MM.1S (cell line): ENCODE results near the gene EFCAB6.

Experiments used
- EZH2 ChIP-seq: fragments of 300-600 bp; sonication (generic); optimal IDR thresholded peaks from 2 replicates; pipeline ENCODE3; 2017; ENCODE audit warnings: low read depth, mild to moderate bottlenecking, antibody characterized with exemption, low read length, mixed read lengths
- EZH2phosphoT487 ChIP-seq: fragments of 300-600 bp; sonication (generic); IDR thresholded peaks from 2 replicates; pipeline ENCODE4 v1.6.1; 2018; ENCODE audit warnings: antibody characterized with exemption, low read length
- TF ChIP-seq, protein P1 (sequence below): fragments of 300-600 bp; sonication (generic); IDR thresholded peaks from 2 replicates; pipeline ENCODE4 v1.5.1; 2016; ENCODE audit warnings: antibody characterized with exemption, low read length, mixed read lengths

DNA sequence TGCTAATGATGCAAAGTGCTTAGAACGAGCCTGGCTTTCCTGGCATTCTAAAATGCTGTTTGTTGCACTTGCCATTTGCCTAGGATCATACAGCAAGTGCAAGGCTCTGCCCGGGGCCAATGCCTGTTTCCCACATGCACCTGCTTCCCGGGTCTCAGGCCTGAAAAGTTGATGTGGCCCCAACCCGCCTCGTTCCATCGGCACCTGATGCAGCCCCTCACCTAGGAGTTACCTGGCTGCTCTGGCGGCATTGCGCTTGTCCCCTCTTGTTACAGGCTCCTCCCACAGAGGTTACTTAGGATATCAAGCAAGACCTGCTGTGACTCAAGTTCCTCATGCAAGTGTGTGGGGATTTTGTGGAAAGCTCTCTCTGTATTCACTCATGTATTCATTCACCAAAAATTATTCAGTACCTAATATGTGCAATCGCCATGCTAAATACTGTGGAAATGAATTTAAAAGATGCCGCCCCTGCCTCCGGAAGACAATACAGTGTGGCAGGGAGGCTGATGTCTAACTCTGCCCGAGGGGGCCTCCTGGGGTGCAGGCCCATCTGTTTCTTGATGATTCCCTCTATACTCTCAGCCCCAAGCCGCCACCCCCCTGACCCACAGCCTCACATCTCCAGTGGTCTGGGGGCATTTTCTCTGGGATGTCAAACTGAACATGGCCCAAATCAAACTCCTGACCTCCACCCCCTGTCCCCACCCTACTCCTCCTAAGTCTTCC is 184.5 kb downstream of the EFCAB6 start:
- TF ChIP-seq, protein P1, sequence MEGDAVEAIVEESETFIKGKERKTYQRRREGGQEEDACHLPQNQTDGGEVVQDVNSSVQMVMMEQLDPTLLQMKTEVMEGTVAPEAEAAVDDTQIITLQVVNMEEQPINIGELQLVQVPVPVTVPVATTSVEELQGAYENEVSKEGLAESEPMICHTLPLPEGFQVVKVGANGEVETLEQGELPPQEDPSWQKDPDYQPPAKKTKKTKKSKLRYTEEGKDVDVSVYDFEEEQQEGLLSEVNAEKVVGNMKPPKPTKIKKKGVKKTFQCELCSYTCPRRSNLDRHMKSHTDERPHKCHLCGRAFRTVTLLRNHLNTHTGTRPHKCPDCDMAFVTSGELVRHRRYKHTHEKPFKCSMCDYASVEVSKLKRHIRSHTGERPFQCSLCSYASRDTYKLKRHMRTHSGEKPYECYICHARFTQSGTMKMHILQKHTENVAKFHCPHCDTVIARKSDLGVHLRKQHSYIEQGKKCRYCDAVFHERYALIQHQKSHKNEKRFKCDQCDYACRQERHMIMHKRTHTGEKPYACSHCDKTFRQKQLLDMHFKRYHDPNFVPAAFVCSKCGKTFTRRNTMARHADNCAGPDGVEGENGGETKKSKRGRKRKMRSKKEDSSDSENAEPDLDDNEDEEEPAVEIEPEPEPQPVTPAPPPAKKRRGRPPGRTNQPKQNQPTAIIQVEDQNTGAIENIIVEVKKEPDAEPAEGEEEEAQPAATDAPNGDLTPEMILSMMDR: no peak
- TF ChIP-seq EZH2: no peak
- no peak for TF ChIP-seq EZH2phosphoT487
